Measurements from ENCODE around the gene FRRS1L.

FRRS1L gene

DNA sequence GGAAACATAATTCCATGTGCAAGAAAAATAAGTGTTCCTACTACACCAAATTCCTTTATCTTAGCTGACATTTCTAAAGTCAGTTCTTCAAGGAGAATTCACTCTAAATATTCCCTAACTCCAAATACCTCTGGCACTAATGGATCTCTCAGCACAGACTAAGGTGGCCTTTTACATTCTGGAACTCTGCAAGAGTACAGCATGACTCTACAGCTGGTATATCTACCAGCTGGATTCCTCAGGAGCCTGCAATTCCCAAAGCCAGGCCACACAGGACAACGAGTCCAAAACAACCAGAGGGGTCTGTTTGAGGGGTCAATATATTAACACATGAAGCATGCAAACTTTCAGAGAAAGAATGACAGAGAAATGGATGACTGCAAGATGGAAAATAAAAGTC, 74.5 kb downstream of the FRRS1L start:
- DNase-seq (ENCODE audit: low spot score) = no peak
- TF ChIP-seq, protein P1, sequence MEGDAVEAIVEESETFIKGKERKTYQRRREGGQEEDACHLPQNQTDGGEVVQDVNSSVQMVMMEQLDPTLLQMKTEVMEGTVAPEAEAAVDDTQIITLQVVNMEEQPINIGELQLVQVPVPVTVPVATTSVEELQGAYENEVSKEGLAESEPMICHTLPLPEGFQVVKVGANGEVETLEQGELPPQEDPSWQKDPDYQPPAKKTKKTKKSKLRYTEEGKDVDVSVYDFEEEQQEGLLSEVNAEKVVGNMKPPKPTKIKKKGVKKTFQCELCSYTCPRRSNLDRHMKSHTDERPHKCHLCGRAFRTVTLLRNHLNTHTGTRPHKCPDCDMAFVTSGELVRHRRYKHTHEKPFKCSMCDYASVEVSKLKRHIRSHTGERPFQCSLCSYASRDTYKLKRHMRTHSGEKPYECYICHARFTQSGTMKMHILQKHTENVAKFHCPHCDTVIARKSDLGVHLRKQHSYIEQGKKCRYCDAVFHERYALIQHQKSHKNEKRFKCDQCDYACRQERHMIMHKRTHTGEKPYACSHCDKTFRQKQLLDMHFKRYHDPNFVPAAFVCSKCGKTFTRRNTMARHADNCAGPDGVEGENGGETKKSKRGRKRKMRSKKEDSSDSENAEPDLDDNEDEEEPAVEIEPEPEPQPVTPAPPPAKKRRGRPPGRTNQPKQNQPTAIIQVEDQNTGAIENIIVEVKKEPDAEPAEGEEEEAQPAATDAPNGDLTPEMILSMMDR (IDR thresholded peaks at IDR 0.05; ENCODE audit: extremely low read depth, missing control alignments) = no peak

DNA sequence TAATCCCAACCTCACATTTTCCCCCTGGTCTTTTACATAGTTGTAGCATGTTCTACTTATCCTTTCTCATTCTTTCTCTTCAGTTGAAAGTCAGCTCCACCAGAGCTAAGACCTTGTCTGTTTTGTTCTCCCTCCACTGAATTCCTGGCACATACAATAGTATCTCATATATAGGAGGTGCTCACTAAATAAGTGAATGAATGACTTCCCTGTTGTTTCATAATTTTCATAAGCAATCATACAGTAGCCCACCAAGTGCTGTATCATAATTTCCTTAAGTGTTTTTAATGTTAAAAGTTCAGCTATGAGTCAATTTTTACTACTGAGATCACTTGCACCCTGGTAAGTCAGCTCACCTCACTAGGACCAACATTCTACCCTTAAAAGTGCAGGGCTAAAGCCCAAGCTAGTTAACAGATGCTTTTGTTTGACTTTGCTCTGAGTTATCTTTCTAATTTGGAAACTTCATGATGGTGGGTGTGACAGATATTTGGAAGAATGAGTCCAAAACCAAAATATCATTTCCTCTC, 74.9 kb downstream of the FRRS1L start:
- TF ChIP-seq, protein P1 (IDR thresholded peaks at IDR 0.05; ENCODE audit: extremely low read depth, missing control alignments) = no peak
- DNase-seq (ENCODE audit: low spot score) = no peak

DNA sequence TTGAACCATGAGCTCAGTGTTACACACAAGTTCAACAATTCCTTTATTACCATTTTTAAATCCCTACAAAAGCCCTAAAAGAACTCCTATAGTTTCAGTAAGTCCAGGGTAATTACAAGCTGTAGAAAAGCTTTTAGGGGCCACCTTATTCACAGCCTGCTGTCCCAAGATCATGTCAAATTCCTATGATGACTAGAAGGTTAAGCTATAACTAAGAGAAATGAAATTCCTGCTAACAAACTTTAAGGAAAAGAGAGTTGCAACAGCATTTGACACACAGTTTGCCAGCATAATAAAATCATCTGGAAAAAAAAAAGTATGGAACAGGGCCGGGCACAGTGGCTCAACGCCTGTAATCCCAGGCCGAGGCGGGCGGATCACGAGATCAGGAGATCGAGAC, 78.8 kb downstream of the FRRS1L start:
- TF ChIP-seq, protein P1 (IDR thresholded peaks at IDR 0.05; ENCODE audit: extremely low read depth, missing control alignments) = no peak

DNA sequence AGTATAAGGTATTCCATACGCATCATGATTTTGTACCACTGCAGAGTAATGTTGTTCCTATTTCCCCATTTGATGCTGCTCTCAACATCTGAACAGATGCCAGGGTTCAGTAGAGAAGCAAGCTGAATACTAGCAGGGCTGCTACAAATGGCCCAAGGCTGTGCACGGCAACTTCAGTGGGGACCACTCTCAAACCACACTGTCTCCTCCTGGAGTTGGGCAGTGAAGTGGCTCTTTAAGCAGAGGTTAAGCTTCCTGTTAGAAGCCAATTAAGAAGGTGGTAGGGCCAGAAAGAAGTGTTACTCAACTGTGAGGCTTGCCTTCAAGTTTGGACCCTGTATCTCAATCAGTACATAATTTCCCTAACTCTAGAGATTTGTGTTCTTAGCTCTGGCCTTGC, 79.3 kb downstream of the FRRS1L start:
- TF ChIP-seq, protein P1 (IDR thresholded peaks at IDR 0.05; ENCODE audit: extremely low read depth, missing control alignments) = no peak
- DNase-seq (ENCODE audit: low spot score) = no peak

More for the DNA sequence above, 78.8 kb downstream of the FRRS1L start:
- no peak for DNase-seq (ENCODE audit: low spot score)

DNA sequence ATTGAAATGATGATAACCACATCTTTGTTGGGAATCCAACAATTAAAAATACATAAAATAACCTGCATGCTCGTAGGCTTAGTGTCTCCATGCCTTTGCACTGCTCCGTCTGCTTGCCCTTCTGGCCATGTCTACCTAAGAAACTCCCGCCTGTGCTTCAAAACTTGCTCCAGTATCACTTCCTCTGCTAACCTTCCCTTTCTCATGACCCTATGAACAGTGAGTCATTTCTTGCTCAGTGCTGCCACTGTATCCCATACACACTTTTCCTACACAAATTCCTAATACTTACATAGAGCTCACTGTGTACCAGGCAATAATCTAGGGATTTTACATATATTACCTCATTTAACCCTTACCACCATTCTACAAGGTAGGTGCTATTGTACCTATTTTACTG, 80.8 kb downstream of the FRRS1L start:
- TF ChIP-seq, protein P1 (IDR thresholded peaks at IDR 0.05; ENCODE audit: extremely low read depth, missing control alignments) = no peak

DNA sequence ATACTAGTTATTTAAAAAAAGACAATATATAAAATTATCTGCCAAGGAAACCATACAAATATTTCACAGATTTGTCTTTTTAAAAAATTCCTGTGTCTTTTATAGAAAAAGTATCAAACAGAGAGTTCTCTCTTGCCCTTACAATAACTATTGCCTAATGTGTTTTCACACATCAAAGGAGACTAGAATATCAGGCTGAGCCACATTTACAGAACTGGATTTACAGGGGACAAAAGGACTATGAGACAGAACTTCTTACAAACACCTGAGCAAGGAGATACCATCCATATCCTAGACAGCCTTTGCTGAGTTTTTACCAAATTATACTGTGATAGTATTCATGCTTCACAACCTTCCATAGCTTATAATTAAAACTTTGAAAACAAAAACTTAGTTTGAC, 81.5 kb downstream of the FRRS1L start:
- no peak for DNase-seq (ENCODE audit: low spot score)
- TF ChIP-seq, protein P1 (IDR thresholded peaks at IDR 0.05; ENCODE audit: extremely low read depth, missing control alignments) = no peak

More for the DNA sequence above, 80.8 kb downstream of the FRRS1L start:
- peak; percentile 37 for DNase-seq (ENCODE audit: low spot score)

DNA sequence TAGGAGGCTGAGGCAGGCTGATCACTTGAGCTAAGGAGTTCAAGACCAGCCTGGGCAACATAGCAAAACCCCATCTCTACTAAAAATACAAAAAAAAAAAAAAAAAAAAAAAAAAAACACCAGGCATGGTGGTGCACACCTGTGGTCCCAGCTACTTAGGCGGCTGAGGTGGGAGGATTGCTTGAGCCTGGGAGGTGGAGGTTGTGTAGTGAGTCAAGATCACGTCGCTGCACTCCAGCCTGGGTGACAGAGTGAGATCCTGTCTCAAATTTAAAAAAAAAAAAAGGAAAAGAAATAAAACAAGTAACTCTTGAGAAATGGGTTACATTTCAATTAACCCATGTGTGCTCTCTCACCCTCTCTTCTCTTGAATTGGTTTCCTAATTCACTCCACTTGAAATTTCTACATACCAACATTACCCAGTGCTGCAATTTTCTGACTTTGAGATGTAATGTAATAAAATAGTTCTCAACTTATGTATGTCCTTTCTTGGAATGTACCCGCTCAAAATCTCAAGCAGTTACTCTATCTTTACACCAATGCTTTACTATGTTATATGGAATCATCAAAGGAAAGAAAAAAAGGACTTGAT, 83.1 kb downstream of the FRRS1L start:
- TF ChIP-seq, protein P1 (IDR thresholded peaks at IDR 0.05; ENCODE audit: extremely low read depth, missing control alignments) = no peak
- no peak for DNase-seq (ENCODE audit: low spot score)

All from GM20000 (cell line).